Ishikawa (cell line): Measurements from ENCODE around the gene NDUFB5.

ENCODE experiments used
- CEBPB ChIP-seq: IDR thresholded peaks from 2 replicates; pipeline ENCODE4 v1.6.1; 2012
- CREB1 ChIP-seq: IDR thresholded peaks from 2 replicates; pipeline ENCODE4 v1.6.1; 2012; ENCODE audit warnings: low read depth
- EGR1 ChIP-seq: IDR thresholded peaks from 2 replicates; pipeline ENCODE4 v1.6.1; 2012
- EP300 ChIP-seq: IDR thresholded peaks from 2 replicates; pipeline ENCODE4 v1.6.1; 2012; ENCODE audit warnings: borderline replicate concordance
- FOXM1 ChIP-seq: IDR thresholded peaks from 2 replicates; pipeline ENCODE4 v1.6.1; 2012; ENCODE audit warnings: low read depth, borderline replicate concordance
- NFIC ChIP-seq: IDR thresholded peaks from 2 replicates; pipeline ENCODE4 v1.6.1; 2012
- RAD21 ChIP-seq: IDR thresholded peaks from 2 replicates; pipeline ENCODE4 v1.6.1; 2012; ENCODE audit warnings: low read depth
- REST ChIP-seq: IDR thresholded peaks from 2 replicates; pipeline ENCODE4 v1.6.1; 2012; ENCODE audit warnings: low read depth, mild to moderate bottlenecking
- TAF1 ChIP-seq: IDR thresholded peaks from 2 replicates; pipeline ENCODE4 v1.6.1; 2012; ENCODE audit warnings: low read depth, mild to moderate bottlenecking
- TCF12 ChIP-seq: IDR thresholded peaks from 2 replicates; pipeline ENCODE4 v1.6.1; 2012; ENCODE audit warnings: low read depth
- TEAD4 ChIP-seq: IDR thresholded peaks from 2 replicates; pipeline ENCODE4 v1.6.1; 2012
- USF1 ChIP-seq: IDR thresholded peaks from 2 replicates; pipeline ENCODE4 v1.6.1; 2012
- YY1 ChIP-seq: IDR thresholded peaks from 2 replicates; pipeline ENCODE4 v1.6.1; 2012; ENCODE audit warnings: low read depth
- ZBTB7A ChIP-seq: IDR thresholded peaks from 2 replicates; pipeline ENCODE4 v1.6.1; 2012; ENCODE audit warnings: low read depth
- TF ChIP-seq, protein P1 (sequence below): IDR thresholded peaks from 2 replicates; pipeline ENCODE4 v1.6.1; 2012

The NDUFB5 gene

GRCh38 chr3:179603831-179604230, 763 bp upstream of the NDUFB5 start:
- no peak for TF ChIP-seq TEAD4
- TF ChIP-seq ZBTB7A, result no peak
- no peak for TF ChIP-seq EGR1
- TF ChIP-seq NFIC, result no peak
- TF ChIP-seq, protein P1, sequence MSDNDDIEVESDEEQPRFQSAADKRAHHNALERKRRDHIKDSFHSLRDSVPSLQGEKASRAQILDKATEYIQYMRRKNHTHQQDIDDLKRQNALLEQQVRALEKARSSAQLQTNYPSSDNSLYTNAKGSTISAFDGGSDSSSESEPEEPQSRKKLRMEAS, result no peak
- TF ChIP-seq RAD21, result no peak
- no peak for TF ChIP-seq CEBPB
- TF ChIP-seq CREB1, result no peak
- no peak for TF ChIP-seq FOXM1
- TF ChIP-seq YY1, result no peak
- no peak for TF ChIP-seq REST
- no peak for TF ChIP-seq EP300

GRCh38 chr3:179606534-179607085, 2.0 kb downstream of the NDUFB5 start:
- TF ChIP-seq CEBPB, result no peak
- TF ChIP-seq TAF1, result no peak
- no peak for TF ChIP-seq REST
- no peak for TF ChIP-seq TCF12
- no peak for TF ChIP-seq EP300
- TF ChIP-seq CREB1, result no peak
- TF ChIP-seq ZBTB7A, result no peak
- no peak for TF ChIP-seq TEAD4
- no peak for TF ChIP-seq USF1
- TF ChIP-seq, protein P1, result no peak
- no peak for TF ChIP-seq YY1
- no peak for TF ChIP-seq RAD21
- no peak for TF ChIP-seq EGR1
- TF ChIP-seq NFIC, result no peak
- no peak for TF ChIP-seq FOXM1

GRCh38 chr3:179608931-179609720, 4.5 kb downstream of the NDUFB5 start:
- TF ChIP-seq, protein P1, result no peak
- TF ChIP-seq REST, result no peak
- no peak for TF ChIP-seq ZBTB7A
- no peak for TF ChIP-seq CREB1
- TF ChIP-seq YY1, result no peak
- no peak for TF ChIP-seq NFIC
- TF ChIP-seq FOXM1, result no peak
- no peak for TF ChIP-seq TEAD4
- TF ChIP-seq USF1, result no peak
- TF ChIP-seq EGR1, result no peak
- no peak for TF ChIP-seq TCF12
- no peak for TF ChIP-seq TAF1
- no peak for TF ChIP-seq RAD21
- TF ChIP-seq EP300, result no peak
- no peak for TF ChIP-seq CEBPB

GRCh38 chr3:179610066-179610465, 5.5 kb downstream of the NDUFB5 start:
- no peak for TF ChIP-seq TAF1
- TF ChIP-seq FOXM1, result no peak
- no peak for TF ChIP-seq EP300
- TF ChIP-seq EGR1, result no peak
- no peak for TF ChIP-seq TEAD4
- no peak for TF ChIP-seq NFIC
- TF ChIP-seq YY1, result no peak
- no peak for TF ChIP-seq ZBTB7A
- TF ChIP-seq REST, result no peak
- no peak for TF ChIP-seq USF1
- no peak for TF ChIP-seq RAD21
- TF ChIP-seq, protein P1, result no peak
- no peak for TF ChIP-seq CREB1
- TF ChIP-seq CEBPB, result no peak
- TF ChIP-seq TCF12, result no peak
